H1 (cell line): ENCODE data around the gene THTPA. TPM values are rescaled to one million over a fixed set of nuclear protein-coding genes. Genes with fewer than 3 reads are reported as not detected.

Source experiments
- CTCF ChIA-PET: fragments of 300-600 bp; sonication (Branson Sonifier 250); formaldehyde crosslinking; loops from one replicate; lab custom pipeline; 2021; ENCODE audit not compliant: partially characterized antibody; lab: Charles Lee
- POLR2A ChIA-PET: fragments of 300-600 bp; sonication (Branson Sonifier 250); formaldehyde crosslinking; loops from one replicate; lab custom pipeline; 2021; ENCODE audit warnings: inconsistent platforms; ENCODE audit not compliant: partially characterized antibody; lab: Charles Lee
- DNase-seq, 2 experiments: peaks; one replicate each; pipeline versions ENCODE4 v3.0.0 to v3.0.0-alpha.2; 2010 to 2022; ENCODE audit warnings: low spot score in 2 of 2, low read depth in 1 of 2, mixed read lengths in 1 of 2
- FAIRE-seq: peaks from 2 replicates; lab custom pipeline; 2011; peaks lifted over from hg19 to GRCh38; lab: Jason Lieb, UNC
- H2AFZ ChIP-seq: 2 replicates; pipeline ENCODE4 v1.8.1; 2012; ENCODE audit warnings: low read length, inconsistent platforms
- H2AK5ac ChIP-seq: 2 replicates; pipeline ENCODE4 v1.6.1; 2013; ENCODE audit warnings: low read depth, low read length
- H2BK120ac ChIP-seq: replicated peaks from 2 replicates; pipeline ENCODE3; 2013; ENCODE audit warnings: low read depth, low read length, inconsistent platforms
- H2BK12ac ChIP-seq: 2 replicates; pipeline ENCODE4 v1.6.1; 2013; ENCODE audit warnings: low read depth, low read length
- H2BK15ac ChIP-seq: 2 replicates; pipeline ENCODE4 v1.6.1; 2013; ENCODE audit warnings: low read length
- H2BK20ac ChIP-seq: 2 replicates; pipeline ENCODE4 v1.6.1; 2013; ENCODE audit warnings: low read length
- H2BK5ac ChIP-seq: 2 replicates; pipeline ENCODE4 v1.6.1; 2013; ENCODE audit warnings: low read depth, low read length
- H3K14ac ChIP-seq: 2 replicates; pipeline ENCODE4 v1.6.1; 2013; ENCODE audit warnings: inconsistent platforms; ENCODE audit not compliant: insufficient read length
- H3K18ac ChIP-seq: 2 replicates; pipeline ENCODE4 v1.6.1; 2013; ENCODE audit warnings: low read length; ENCODE audit errors: extremely low read depth
- H3K23ac ChIP-seq: 2 replicates; pipeline ENCODE4 v1.6.1; 2013; ENCODE audit warnings: inconsistent platforms; ENCODE audit not compliant: insufficient read length
- H3K23me2 ChIP-seq: 2 replicates; pipeline ENCODE4 v1.6.1; 2013; ENCODE audit warnings: low read depth, low read length
- H3K27ac ChIP-seq: 2 replicates; pipeline ENCODE4 v1.6.1; 2011; ENCODE audit warnings: low read depth, low read length, inconsistent platforms
- H3K27me3 ChIP-seq, 4 experiments: replicated peaks in 1 of 4; 1 replicate in 1 of 4; 2 replicates in 3 of 4; pipeline versions ENCODE4 v1.6.1 to v1.8.1; 2011 to 2013; ENCODE audit warnings: low read length in 3 of 4, mild to moderate bottlenecking in 3 of 4, inconsistent platforms in 2 of 4, mixed read lengths in 2 of 4, moderate library complexity in 1 of 4; ENCODE audit not compliant: control insufficient read depth in 3 of 4, insufficient read depth in 3 of 4; ENCODE audit errors: extremely low read depth in 1 of 4
- H3K36me3 ChIP-seq, 4 experiments: 2 replicates each; pipeline versions ENCODE4 v1.6.1 to v1.8.1; 2011 to 2013; ENCODE audit warnings: mild to moderate bottlenecking in 4 of 4, low read length in 3 of 4, moderate library complexity in 2 of 4, control low read depth in 1 of 4, inconsistent platforms in 1 of 4; ENCODE audit not compliant: insufficient read depth in 4 of 4, control insufficient read depth in 2 of 4
- H3K4ac ChIP-seq: replicated peaks from 2 replicates; pipeline ENCODE3; 2013; ENCODE audit warnings: low read length, low read depth, mixed read lengths, inconsistent platforms; ENCODE audit not compliant: insufficient read length
- H3K4me1 ChIP-seq, 4 experiments: replicated peaks in 1 of 4; 1 replicate in 1 of 4; 2 replicates in 3 of 4; pipeline versions ENCODE4 v1.6.1 to v1.8.1; 2011 to 2013; ENCODE audit warnings: low read length in 3 of 4, inconsistent platforms in 2 of 4, mixed read lengths in 1 of 4; ENCODE audit not compliant: insufficient read depth in 4 of 4, control insufficient read depth in 3 of 4
- H3K4me2 ChIP-seq, 2 experiments: 2 replicates each; pipeline versions ENCODE4 v1.6.1 to v1.8.1; 2011 to 2013; ENCODE audit warnings: low read depth in 2 of 2, low read length in 2 of 2, control low read depth in 1 of 2, inconsistent platforms in 1 of 2, mild to moderate bottlenecking in 1 of 2; ENCODE audit not compliant: insufficient read depth in 1 of 2
- H3K4me3 ChIP-seq, 4 experiments: fragments of 200-600, 300-600 bp in 1 of 4; sonication (generic), shearing (Covaris generic), sonication (Bioruptor Twin) in 1 of 4; 2 replicates each; pipeline versions ENCODE4 v1.5.1 to v1.8.1; 2011 to 2016; ENCODE audit warnings: low read length in 4 of 4, low read depth in 3 of 4, control low read depth in 2 of 4, inconsistent platforms in 2 of 4, mild to moderate bottlenecking in 2 of 4, mixed read lengths in 1 of 4, moderate library complexity in 1 of 4; ENCODE audit not compliant: insufficient read depth in 2 of 4; ENCODE audit errors: extremely low read depth in 1 of 4
- H3K56ac ChIP-seq: replicated peaks from 2 replicates; pipeline ENCODE3; 2013; ENCODE audit warnings: low read depth, mild to moderate bottlenecking, mixed read lengths, low read length, inconsistent platforms; ENCODE audit not compliant: insufficient read length
- H3K79me1 ChIP-seq: 2 replicates; pipeline ENCODE4 v1.6.1; 2013; ENCODE audit warnings: low read depth, low read length, control low read depth
- H3K79me2 ChIP-seq, 2 experiments: 2 replicates each; pipeline versions ENCODE4 v1.6.1 to v1.8.1; 2012 to 2013; ENCODE audit warnings: low read length in 2 of 2, mild to moderate bottlenecking in 2 of 2, inconsistent platforms in 1 of 2; ENCODE audit not compliant: insufficient read depth in 2 of 2, control insufficient read depth in 1 of 2
- H3K9ac ChIP-seq, 4 experiments: replicated peaks in 1 of 4; 1 replicate in 1 of 4; 2 replicates in 3 of 4; pipeline versions ENCODE4 v1.6.1 to v1.8.1; 2011 to 2013; ENCODE audit warnings: low read depth in 3 of 4, low read length in 3 of 4, control low read depth in 2 of 4, mild to moderate bottlenecking in 2 of 4, moderate library complexity in 2 of 4, inconsistent platforms in 1 of 4; ENCODE audit errors: extremely low read depth in 1 of 4
- H3K9me3 ChIP-seq, 2 experiments: 2 replicates each; pipeline versions ENCODE4 v1.6.1 to v1.8.1; 2012 to 2013; ENCODE audit warnings: mild to moderate bottlenecking in 2 of 2, moderate library complexity in 2 of 2, control low read depth in 1 of 2, inconsistent platforms in 1 of 2, low read depth in 1 of 2, low read length in 1 of 2, mixed read lengths in 1 of 2; ENCODE audit not compliant: insufficient read depth in 2 of 2
- H4K20me1 ChIP-seq, 2 experiments: replicated peaks in 1 of 2; 2 replicates each; pipeline versions ENCODE3 to v1.8.1; 2011 to 2013; ENCODE audit warnings: inconsistent platforms in 2 of 2, low read length in 2 of 2, mild to moderate bottlenecking in 1 of 2; ENCODE audit not compliant: insufficient read depth in 2 of 2, control insufficient read depth in 1 of 2
- H4K5ac ChIP-seq: 2 replicates; pipeline ENCODE4 v1.6.1; 2013; ENCODE audit warnings: low read length, low read depth, mixed read lengths, inconsistent platforms; ENCODE audit not compliant: insufficient read length
- H4K8ac ChIP-seq: 2 replicates; pipeline ENCODE4 v1.8.0; 2013; ENCODE audit warnings: mild to moderate bottlenecking, moderate library complexity, low read length, inconsistent platforms; ENCODE audit not compliant: insufficient read depth; ENCODE audit errors: extremely low read depth
- H4K91ac ChIP-seq: replicated peaks from 2 replicates; pipeline ENCODE3; 2013; ENCODE audit warnings: low read length, mixed read lengths, inconsistent platforms; ENCODE audit not compliant: insufficient read length
- PHF8 ChIP-seq: fragments of 200-600 bp; sonication (generic); conservative IDR thresholded peaks from 2 replicates; pipeline ENCODE4 v1.7.1; 2012; ENCODE audit warnings: low read depth, mild to moderate bottlenecking, inconsistent platforms, low read length, moderate library complexity
- POLR2AphosphoS5 ChIP-seq: IDR thresholded peaks from 2 replicates; pipeline ENCODE4 v1.6.1; 2011; ENCODE audit warnings: low read depth, low read length
- WGBS, 2 experiments: shearing (Covaris generic) in 1 of 2; methylation state at CpG; one replicate each; pipeline versions ENCODE4 v1.1.6 to v1.1.7; 2013 to 2015; ENCODE audit warnings: low lambda C conversion rate in 2 of 2, mixed read lengths in 2 of 2, inconsistent platforms in 1 of 2, low coverage in 1 of 2, missing lambda C conversion rate in 1 of 2; ENCODE audit not compliant: insufficient replicate concordance in 2 of 2, insufficient coverage in 1 of 2, insufficient read length in 1 of 2; ENCODE audit errors: extremely low coverage in 1 of 2, missing lambda C conversion rate in 1 of 2; 5-methylcytosine and 5-hydroxymethylcytosine counted together
- polyA plus RNA-seq, 7 experiments: library from polyadenylated mRNA; depleted of rRNA in 3 of 7; stranded (reverse) in 5 of 7; unstranded in 2 of 7; fragments of >200 nt in 5 of 7; fragments of 200-250 nt in 2 of 7; gene quantifications; 1 replicate in 5 of 7; 2 replicates in 1 of 7; 4 replicates in 1 of 7; pipeline versions ENCODE4 v1.2.1 to v1.2.3, GENCODE V29; 2011 to 2013; ENCODE audit warnings: missing spikeins in 2 of 7, mixed read lengths in 2 of 7
- total RNA-seq: library from RNA; stranded (reverse); fragmentation: NEBNext Ultra II Directional; extraction: Animal tissue kit (Norgen Biotek cat#: 25700); gene quantifications from 2 replicates; pipeline ENCODE4 v1.2.1, GENCODE V29; 2021

The THTPA gene
- total and polyA plus RNA-seq, 2 of the 8 experiments (the other 6 are each of a cell fraction or from before 2014, with no cell fraction given): 16.6 to 19.0 TPM

DNA sequence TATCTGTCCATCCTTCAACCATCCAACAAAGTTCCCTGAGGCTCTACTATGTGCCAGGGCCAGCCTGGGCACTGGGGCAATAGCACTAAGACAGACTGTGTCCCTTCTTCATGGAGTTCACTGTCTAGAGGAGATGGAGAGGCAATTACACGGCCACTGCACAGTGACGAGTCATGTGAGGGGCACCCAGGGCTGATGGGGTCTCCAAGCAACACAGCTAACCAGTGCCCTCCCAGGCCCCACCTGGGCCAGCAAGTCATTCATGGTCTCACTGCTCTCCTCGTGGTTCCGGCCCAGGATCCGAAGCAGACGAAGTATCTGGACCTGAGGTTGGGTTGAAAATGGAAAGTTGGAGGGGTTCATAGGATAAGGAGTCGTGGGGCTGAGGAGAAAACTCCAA, 8.8 kb downstream of the THTPA start:
- H2BK12ac ChIP-seq: no peak overlapping the region
- H3K56ac ChIP-seq: no peak overlapping the region
- FAIRE-seq (no peak), DNase-seq (no peak)
- WGBS, 2 experiments: 93% methylated on average over 7 of the region's 7 CpGs; no CpG with 5 or more reads in 1 of the 2 experiments
- H3K4me3 ChIP-seq: no peak overlapping the region
- H4K20me1 ChIP-seq: peaks cover 0 to 3% of the 10 kb centered on the region in 2 experiments
- H3K9me3 ChIP-seq: no peaks in the 10 kb centered on the region
- no peak overlapping the region for H3K4ac ChIP-seq
- H2BK15ac ChIP-seq: no peak overlapping the region
- H3K23ac ChIP-seq: no peak overlapping the region
- no peak overlapping the region for H3K9ac ChIP-seq
- H2AFZ ChIP-seq: no peak overlapping the region
- H3K4me2 ChIP-seq: no peak overlapping the region
- no peak overlapping the region for H3K27ac ChIP-seq
- no peaks in the 10 kb centered on the region for H3K79me2 ChIP-seq
- no peaks in the 10 kb centered on the region for H3K27me3 ChIP-seq
- TF ChIP-seq PHF8: no peak
- 0 out of 2 replicates have a peak, but pooled peaks have one; percentile 10 for TF ChIP-seq POLR2AphosphoS5
- TF ChIP-seq, all 59 proteins: peak for 1
- Histone ChIP-seq H2BK20ac (no peak overlapping the region), H4K5ac (no peak overlapping the region), H4K8ac (no peak overlapping the region), H2BK5ac (no peak overlapping the region), H3K18ac (no peak overlapping the region), H4K91ac (no peak overlapping the region), H3K4me1 (peaks cover 8 to 21% (median 11%) of the 10 kb centered on the region in 4 experiments), H2AK5ac (no peak overlapping the region), H3K79me1 (no peaks in the 10 kb centered on the region), H3K36me3 (peaks cover 8 to 24% (median 17%) of the 10 kb centered on the region in 4 experiments; a peak in 7 of 8 replicates), H3K23me2 (peaks cover 7% of the 10 kb centered on the region; the same call in 1 of the 2 replicates), H2BK120ac (no peak overlapping the region), H3K14ac (no peak overlapping the region)
- ChIA-PET CTCF (interaction anchor here (0.6 to 70.5 kb wide), 5 partner anchors 37 to 173 kb away, joined by 3 to 2092 read pairs (median 5); partner anchors contain the start of gene NGDN), POLR2A (interaction anchor here (5.5 to 52.7 kb wide), 3 partner anchors 7 to 86 kb away, joined by 40 to 1523 read pairs (median 944); partner anchors contain the start of genes NGDN, THTPA and ZFHX2)
